LHCN-M2 (cell line): ENCODE measurements around the gene TCHHL1. TPM values are rescaled to one million over a fixed set of nuclear protein-coding genes. Genes with fewer than 3 reads are reported as not detected.
A peak's percentile ranks its signal among the peaks of the same experiment; 100 is the strongest.
"Not testable (repeated sequence)": the region's sequence is repeated elsewhere in the genome, so short reads cannot be mapped to it uniquely, and the experiment has no call there.

Source experiments
- DNase-seq: peaks from one replicate; pipeline ENCODE4 v3.0.0-alpha.2; 2012; ENCODE audit warnings: low read depth
- total RNA-seq: library from RNA; depleted of rRNA; stranded (reverse); fragments of >200 nt; gene quantifications from 2 replicates; pipeline ENCODE4 v1.2.3, GENCODE V29; 2014

TCHHL1 gene
- total RNA-seq, 1 experiment from 2014 or later: not detected

- no peak for DNase-seq
Measured at GRCh38 chr1:152086760-152087159, 2.1 kb downstream of the TCHHL1 start.

- DNase-seq: no peak
Measured at GRCh38 chr1:152084853-152085252, 4.0 kb downstream of the TCHHL1 start.

- DNase-seq: not testable (repeated sequence)
Measured at GRCh38 chr1:152081026-152081425, 7.8 kb downstream of the TCHHL1 start.

GRCh38 chr1:152080494-152080893, 8.4 kb downstream of the TCHHL1 start:
- DNase-seq: not testable (repeated sequence)

- DNase-seq: no peak
Measured at GRCh38 chr1:152078831-152079441, 9.9 kb downstream of the TCHHL1 start.

GRCh38 chr1:152072311-152072710, 16.6 kb downstream of the TCHHL1 start:
- DNase-seq: no peak

- no peak for DNase-seq
Measured at GRCh38 chr1:152071123-152071522, 17.7 kb downstream of the TCHHL1 start.

GRCh38 chr1:152067929-152068328, 20.9 kb downstream of the TCHHL1 start:
- no peak for DNase-seq

- DNase-seq: no peak
Measured at GRCh38 chr1:152067150-152067549, 21.7 kb downstream of the TCHHL1 start.

GRCh38 chr1:152061952-152062351, 26.9 kb downstream of the TCHHL1 start:
- DNase-seq: peak; percentile 13

- no peak for DNase-seq
Measured at GRCh38 chr1:152053375-152053774, 35.5 kb downstream of the TCHHL1 start.

- DNase-seq: peak; percentile 67
Measured at GRCh38 chr1:152052606-152053005, 36.3 kb downstream of the TCHHL1 start.

- DNase-seq: peak; percentile 22
Measured at GRCh38 chr1:152050886-152051675, 37.8 kb downstream of the TCHHL1 start.

GRCh38 chr1:152049291-152050083, 39.4 kb downstream of the TCHHL1 start:
- DNase-seq: peak; percentile 57

- peak; percentile 83 for DNase-seq
Measured at GRCh38 chr1:152048416-152049009, 40.4 kb downstream of the TCHHL1 start.

GRCh38 chr1:152047730-152048415, 41.0 kb downstream of the TCHHL1 start:
- DNase-seq: peak; percentile 99

- DNase-seq: no peak
Measured at GRCh38 chr1:152047413-152047729, 41.5 kb downstream of the TCHHL1 start.

GRCh38 chr1:152044386-152044785, 44.5 kb downstream of the TCHHL1 start:
- no peak for DNase-seq

GRCh38 chr1:152043870-152044269, 45.0 kb downstream of the TCHHL1 start:
- DNase-seq: no peak

GRCh38 chr1:152042030-152042429, 46.8 kb downstream of the TCHHL1 start:
- no peak for DNase-seq

- no peak for DNase-seq
Measured at GRCh38 chr1:152039886-152040285, 49.0 kb downstream of the TCHHL1 start.
